ENCODE measurements around the gene CDC42BPA.

DNA sequence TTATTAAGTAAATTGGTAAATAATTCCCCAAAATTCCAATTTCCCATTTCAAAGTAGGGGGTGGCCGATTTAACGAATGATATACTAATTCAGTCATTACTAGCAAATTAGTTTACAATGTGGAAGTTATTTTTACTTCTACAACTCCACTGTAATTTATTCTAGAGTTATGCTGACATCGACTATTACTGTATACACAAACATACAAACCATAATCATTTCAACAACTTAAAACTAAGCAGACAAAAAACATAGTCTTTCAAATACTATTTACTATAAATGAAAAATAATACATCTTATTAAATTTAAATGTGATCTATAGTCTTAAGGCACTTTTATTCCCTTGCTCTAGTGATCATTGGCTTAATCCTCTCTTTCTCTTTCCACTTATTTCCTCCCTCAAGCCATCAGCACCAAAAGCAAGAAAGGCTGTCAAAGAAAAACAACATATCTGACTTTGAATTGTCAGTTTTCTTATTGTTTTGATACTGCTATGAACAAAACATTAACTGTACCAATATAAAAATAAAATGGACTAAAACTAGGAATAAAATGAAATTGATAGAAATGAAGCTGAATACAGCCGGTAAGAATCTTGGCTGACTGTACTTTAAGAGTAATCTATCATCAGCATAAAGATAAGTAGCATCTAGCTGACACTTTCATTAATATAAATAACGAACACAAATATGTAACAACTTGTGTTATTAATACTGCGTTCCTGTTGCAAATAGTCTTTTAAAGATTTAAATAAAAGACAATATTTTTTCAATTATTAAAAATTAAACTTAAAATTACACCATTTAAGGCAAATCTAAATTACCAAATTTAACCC is 4.1 kb downstream of the CDC42BPA start:
- TF ChIP-seq, protein P1, sequence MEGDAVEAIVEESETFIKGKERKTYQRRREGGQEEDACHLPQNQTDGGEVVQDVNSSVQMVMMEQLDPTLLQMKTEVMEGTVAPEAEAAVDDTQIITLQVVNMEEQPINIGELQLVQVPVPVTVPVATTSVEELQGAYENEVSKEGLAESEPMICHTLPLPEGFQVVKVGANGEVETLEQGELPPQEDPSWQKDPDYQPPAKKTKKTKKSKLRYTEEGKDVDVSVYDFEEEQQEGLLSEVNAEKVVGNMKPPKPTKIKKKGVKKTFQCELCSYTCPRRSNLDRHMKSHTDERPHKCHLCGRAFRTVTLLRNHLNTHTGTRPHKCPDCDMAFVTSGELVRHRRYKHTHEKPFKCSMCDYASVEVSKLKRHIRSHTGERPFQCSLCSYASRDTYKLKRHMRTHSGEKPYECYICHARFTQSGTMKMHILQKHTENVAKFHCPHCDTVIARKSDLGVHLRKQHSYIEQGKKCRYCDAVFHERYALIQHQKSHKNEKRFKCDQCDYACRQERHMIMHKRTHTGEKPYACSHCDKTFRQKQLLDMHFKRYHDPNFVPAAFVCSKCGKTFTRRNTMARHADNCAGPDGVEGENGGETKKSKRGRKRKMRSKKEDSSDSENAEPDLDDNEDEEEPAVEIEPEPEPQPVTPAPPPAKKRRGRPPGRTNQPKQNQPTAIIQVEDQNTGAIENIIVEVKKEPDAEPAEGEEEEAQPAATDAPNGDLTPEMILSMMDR (conservative IDR thresholded peaks at IDR 0.05; ENCODE audit: low read depth, low read length), result no peak
- TF ChIP-seq EZH2 (IDR thresholded peaks at IDR 0.05; ENCODE audit: low read length, unreplicated experiment) (no peak), EZH2phosphoT487 (IDR thresholded peaks at IDR 0.05; ENCODE audit: borderline replicate concordance, low read length) (no peak)
